Measurements from ENCODE around the gene FHIT.

DNA sequence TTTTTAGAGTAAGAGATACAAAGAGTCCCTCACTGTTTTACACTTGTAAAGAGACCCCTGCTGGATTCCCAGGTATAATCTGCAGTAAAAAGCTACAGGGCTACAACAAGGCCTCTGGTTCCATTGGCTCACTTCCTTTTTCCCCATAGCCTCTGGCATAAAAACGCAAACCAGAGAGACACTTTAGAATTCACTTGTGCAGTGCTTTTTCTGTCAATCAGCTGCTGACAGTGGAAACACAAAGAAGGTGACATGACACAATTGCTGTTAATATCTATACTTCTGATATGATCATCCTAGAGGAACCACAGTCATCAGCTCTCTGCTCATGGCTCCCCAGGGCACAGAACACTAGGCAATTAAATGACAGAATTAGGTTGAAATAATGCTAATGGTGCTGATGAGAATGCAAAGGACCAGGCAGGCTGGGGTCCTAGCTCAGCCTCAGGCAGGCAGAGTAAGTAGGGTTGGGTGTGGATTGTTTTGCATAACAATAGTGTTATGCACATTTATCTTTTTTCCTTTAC, 1533.5 kb downstream of the FHIT start:
- TF ChIP-seq POLR2AphosphoS5 (IDR thresholded peaks at IDR 0.05; ENCODE audit: low read depth, low read length) (no peak), POLR2A (IDR thresholded peaks at IDR 0.05; ENCODE audit: low read depth, low read length) (no peak), TAF1 (IDR thresholded peaks at IDR 0.05; ENCODE audit: borderline replicate concordance, low read depth, low read length) (no peak)

Data from GM12892 (cell line).